ENCODE data around the gene NFX1.

GRCh38 chr9:33264003-33264472 lies 26.3 kb upstream of the NFX1 start:
- TF ChIP-seq CTCF (IDR thresholded peaks at IDR 0.05) (no peak), EZH2 (IDR thresholded peaks at IDR 0.05; ENCODE audit: borderline replicate concordance, insufficient read depth, low read depth, low read length, poor library complexity, severe bottlenecking) (no peak)
